MM.1S (cell line): Measurements from ENCODE around the gene DHRS4.
"Not testable (repeated sequence)": the region's sequence is repeated elsewhere in the genome, so short reads cannot be mapped to it uniquely, and the experiment has no call there.

Experiments
- DNase-seq: peaks from one replicate; pipeline ENCODE4 v3.0.0-alpha.2; 2015
- H2AFZ ChIP-seq: fragments of 300-600 bp; sonication (generic); 2 replicates; pipeline ENCODE4 v1.6.0; 2016; ENCODE audit warnings: antibody characterized with exemption, low read length
- H3F3A ChIP-seq: fragments of 300-600 bp; sonication (generic); 2 replicates; pipeline ENCODE4 v1.6.1; 2016; ENCODE audit warnings: mild to moderate bottlenecking, antibody characterized with exemption, low read length, moderate library complexity, mixed read lengths; ENCODE audit not compliant: insufficient read depth
- H3K27ac ChIP-seq: fragments of 300-600 bp; sonication (generic); 2 replicates; pipeline ENCODE4 v1.5.1; 2016; ENCODE audit warnings: mild to moderate bottlenecking, low read length
- H3K27me3 ChIP-seq: fragments of 300-600 bp; sonication (generic); replicated peaks from 2 replicates; pipeline ENCODE4 v1.6.0; 2016; ENCODE audit warnings: low read length; ENCODE audit not compliant: insufficient read depth
- H3K36me3 ChIP-seq: fragments of 300-600 bp; sonication (generic); replicated peaks from 2 replicates; pipeline ENCODE4 v1.6.1; 2016; ENCODE audit warnings: mild to moderate bottlenecking, low read length, mixed read lengths; ENCODE audit not compliant: insufficient read depth
- H3K4me1 ChIP-seq: fragments of 300-600 bp; sonication (generic); 2 replicates; pipeline ENCODE4 v1.6.1; 2016; ENCODE audit warnings: low read length, mixed read lengths
- H3K4me2 ChIP-seq: fragments of 300-600 bp; sonication (generic); 2 replicates; pipeline ENCODE4 v1.6.0; 2016; ENCODE audit warnings: low read depth, low read length
- H3K4me3 ChIP-seq: fragments of 300-600 bp; sonication (generic); 2 replicates; pipeline ENCODE4 v1.5.1; 2016; ENCODE audit warnings: low read length, mixed read lengths
- H3K79me2 ChIP-seq: fragments of 300-600 bp; sonication (generic); 2 replicates; pipeline ENCODE4 v1.6.1; 2016; ENCODE audit warnings: mixed run types, low read length, mixed read lengths
- H3K9ac ChIP-seq: fragments of 300-600 bp; sonication (generic); 2 replicates; pipeline ENCODE4 v1.6.1; 2016; ENCODE audit warnings: low read length, mixed read lengths
- H3K9me2 ChIP-seq: fragments of 300-600 bp; sonication (generic); replicated peaks from 2 replicates; pipeline ENCODE4 v1.6.1; 2016; ENCODE audit warnings: mild to moderate bottlenecking, low read length, mixed read lengths; ENCODE audit not compliant: insufficient read depth
- H3K9me3 ChIP-seq: fragments of 300-600 bp; sonication (generic); replicated peaks from 2 replicates; pipeline ENCODE4 v1.6.1; 2016; ENCODE audit warnings: mild to moderate bottlenecking, low read length, mixed read lengths; ENCODE audit not compliant: insufficient read depth
- H4K20me1 ChIP-seq: fragments of 300-600 bp; sonication (generic); 2 replicates; pipeline ENCODE4 v1.6.1; 2016; ENCODE audit warnings: mild to moderate bottlenecking, low read length, moderate library complexity, mixed read lengths; ENCODE audit not compliant: insufficient read depth
- CTCF ChIP-seq: fragments of 300-600 bp; sonication (generic); IDR thresholded peaks from 2 replicates; pipeline ENCODE4 v1.5.1; 2016; ENCODE audit warnings: antibody characterized with exemption, low read length, mixed read lengths
- EZH2 ChIP-seq: fragments of 300-600 bp; sonication (generic); optimal IDR thresholded peaks from 2 replicates; pipeline ENCODE3; 2017; ENCODE audit warnings: low read depth, mild to moderate bottlenecking, antibody characterized with exemption, low read length, mixed read lengths
- EZH2phosphoT487 ChIP-seq: fragments of 300-600 bp; sonication (generic); IDR thresholded peaks from 2 replicates; pipeline ENCODE4 v1.6.1; 2018; ENCODE audit warnings: antibody characterized with exemption, low read length

Gene DHRS4

GRCh38 chr14:23951590-23952201 is 1.9 kb upstream of the DHRS4 start:
- TF ChIP-seq EZH2phosphoT487, result no peak
- no peak for TF ChIP-seq CTCF
- no peak for TF ChIP-seq EZH2
- H3K9me3 ChIP-seq, result no peaks in the 10 kb centered on the region
- no peaks in the 10 kb centered on the region for H4K20me1 ChIP-seq
- H3K4me3 ChIP-seq, result no peak overlapping the region
- DNase-seq, result no peak
- no peaks in the 10 kb centered on the region for H3F3A ChIP-seq
- H3K4me2 ChIP-seq, result no peak overlapping the region
- H3K36me3 ChIP-seq, result no peaks in the 10 kb centered on the region
- H3K4me1 ChIP-seq, result no peaks in the 10 kb centered on the region
- H2AFZ ChIP-seq, result no peak overlapping the region
- no peak overlapping the region for H3K9ac ChIP-seq
- no peaks in the 10 kb centered on the region for H3K9me2 ChIP-seq
- no peaks in the 10 kb centered on the region for H3K27me3 ChIP-seq
- H3K27ac ChIP-seq, result no peak overlapping the region
- H3K79me2 ChIP-seq, result no peaks in the 10 kb centered on the region

DNA sequence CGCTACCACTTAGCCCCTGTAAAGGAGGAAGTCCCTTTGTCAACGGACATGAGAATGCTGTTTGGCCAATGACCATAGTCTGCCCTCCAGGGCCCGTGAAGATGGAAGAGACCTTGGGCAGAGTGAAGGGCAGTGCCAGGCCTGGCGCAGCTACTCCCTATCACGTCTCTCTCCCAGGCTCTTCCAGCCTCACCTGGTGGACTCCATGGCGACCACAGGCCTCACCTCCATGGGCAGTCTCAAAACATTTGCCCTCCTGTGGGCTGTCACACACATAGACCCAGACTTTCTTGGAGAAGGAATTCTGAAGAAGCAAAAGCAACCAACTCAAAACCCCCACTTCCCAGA is 480 bp upstream of the DHRS4 start:
- H3K4me3 ChIP-seq, result peak overlapping the region; percentile 69
- not testable (repeated sequence) for H3K27ac ChIP-seq, H3F3A ChIP-seq, DNase-seq, H3K4me1 ChIP-seq, H3K9me2 ChIP-seq, H3K9me3 ChIP-seq, H3K4me2 ChIP-seq, H4K20me1 ChIP-seq, H3K79me2 ChIP-seq, H3K27me3 ChIP-seq, H3K36me3 ChIP-seq
- peak overlapping the region; percentile 59; the same call in 1 of the 2 replicates for H3K9ac ChIP-seq
- H2AFZ ChIP-seq, result peak overlapping the region; percentile 63; the same call in 1 of the 2 replicates

DNA sequence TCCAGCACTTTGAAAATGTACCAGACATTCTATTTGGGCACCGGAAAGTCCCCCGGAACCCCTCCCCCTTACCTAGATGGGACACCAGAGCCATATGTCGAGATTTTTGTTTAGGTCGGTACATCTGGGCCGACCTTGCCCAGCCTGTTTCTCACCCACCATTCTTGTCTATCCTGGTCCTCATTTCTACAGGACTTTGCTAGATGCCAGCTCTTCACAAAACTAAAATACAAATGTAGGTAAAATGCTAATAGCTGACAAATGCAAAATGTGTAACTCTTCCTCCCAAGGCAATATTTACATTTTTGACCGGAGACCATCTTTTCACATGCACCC is 677 bp downstream of the DHRS4 start:
- H3K4me3 ChIP-seq, result peak overlapping the region; percentile 69; the same call in 1 of the 2 replicates
- not testable (repeated sequence) for H3F3A ChIP-seq, H3K27me3 ChIP-seq, H3K79me2 ChIP-seq, DNase-seq, H3K27ac ChIP-seq, H4K20me1 ChIP-seq, H3K36me3 ChIP-seq, H3K4me1 ChIP-seq, H3K9me3 ChIP-seq, H3K9me2 ChIP-seq
- peak overlapping the region; percentile 37; the same call in 1 of the 2 replicates for H3K4me2 ChIP-seq
- peak overlapping the region; percentile 59; the same call in 1 of the 2 replicates for H3K9ac ChIP-seq
- 0 out of 2 replicates have a peak overlapping the region, but pooled peaks have one; percentile 63 for H2AFZ ChIP-seq

- not testable (repeated sequence) for H3K79me2 ChIP-seq, H3K4me2 ChIP-seq, DNase-seq, H2AFZ ChIP-seq, H3K4me3 ChIP-seq, H3K4me1 ChIP-seq, H3F3A ChIP-seq, H3K9me3 ChIP-seq, H4K20me1 ChIP-seq, H3K27me3 ChIP-seq, H3K36me3 ChIP-seq, H3K9me2 ChIP-seq, H3K27ac ChIP-seq, H3K9ac ChIP-seq
Measured at GRCh38 chr14:23954965-23955364, 1.4 kb downstream of the DHRS4 start.

- H3K79me2 ChIP-seq, H3K27me3 ChIP-seq, H2AFZ ChIP-seq, H3K4me1 ChIP-seq, H3K9ac ChIP-seq, DNase-seq, H3K27ac ChIP-seq, H3K36me3 ChIP-seq, H3F3A ChIP-seq, H3K9me2 ChIP-seq, H3K9me3 ChIP-seq, H4K20me1 ChIP-seq, H3K4me3 ChIP-seq, H3K4me2 ChIP-seq: not testable (repeated sequence)
Measured at GRCh38 chr14:23955811-23956210, 2.2 kb downstream of the DHRS4 start.

- not testable (repeated sequence) for H2AFZ ChIP-seq, H3K4me2 ChIP-seq, H3K9me3 ChIP-seq, H3K4me1 ChIP-seq, H3K9me2 ChIP-seq, H3K4me3 ChIP-seq, H3F3A ChIP-seq, H3K79me2 ChIP-seq, H3K9ac ChIP-seq, H3K27me3 ChIP-seq, H3K27ac ChIP-seq, H3K36me3 ChIP-seq, H4K20me1 ChIP-seq, DNase-seq
Measured at GRCh38 chr14:23957913-23958569, 4.5 kb downstream of the DHRS4 start.

- not testable (repeated sequence) for H3K9ac ChIP-seq, H2AFZ ChIP-seq, H3K4me3 ChIP-seq, H3K4me2 ChIP-seq, H3K79me2 ChIP-seq, H3K9me3 ChIP-seq, H3K4me1 ChIP-seq, H3F3A ChIP-seq, H4K20me1 ChIP-seq, H3K9me2 ChIP-seq, H3K27me3 ChIP-seq, H3K36me3 ChIP-seq, DNase-seq, H3K27ac ChIP-seq
Measured at GRCh38 chr14:23960899-23961298, 7.3 kb downstream of the DHRS4 start.
